B cell (primary cell): Measurements from ENCODE around the gene PAQR6. TPM values are rescaled to one million over a fixed set of nuclear protein-coding genes. Genes with fewer than 3 reads are reported as not detected.

Experiments used
- ATAC-seq: fragments of 200-7000 bp; cut with Tn5 transposase; one replicate; pipeline ENCODE4 v1.10.0; 2021; ENCODE audit warnings: low read depth, mild to moderate bottlenecking, moderate number of reproducible peaks, moderate library complexity
- CTCF ChIA-PET: fragments of 350-600 bp; sonication (Branson Sonifier 250); formaldehyde crosslinking; loops from one replicate; lab custom pipeline; 2021; ENCODE audit warnings: antibody characterized with exemption, inconsistent platforms; lab: Charles Lee
- POLR2A ChIA-PET: fragments of 350-600 bp; sonication (Branson Sonifier 250); formaldehyde crosslinking; loops from one replicate; lab custom pipeline; 2021; ENCODE audit warnings: antibody characterized with exemption; lab: Charles Lee
- DNase-seq: peaks from one replicate; pipeline ENCODE4 v3.0.0; 2013
- H2AFZ ChIP-seq: 2 replicates; pipeline ENCODE4 v1.6.1; 2012; ENCODE audit warnings: mild to moderate bottlenecking, low read depth, low read length; ENCODE audit not compliant: insufficient read depth, poor library complexity, severe bottlenecking
- H3K27ac ChIP-seq, 2 donors: 1 replicate in 1 of 2; 2 replicates in 1 of 2; pipeline ENCODE4 v1.5.1; 2012 to 2013; ENCODE audit warnings: low read length in 2 of 2, mild to moderate bottlenecking in 2 of 2, moderate library complexity in 1 of 2
- H3K27me3 ChIP-seq, 4 experiments: fragments of 200-600 bp in 1 of 4; sonication (generic) in 1 of 4; replicated peaks in 1 of 4; 1 replicate in 2 of 4; 2 replicates in 2 of 4; pipeline versions ENCODE4 v1.6.1 to v1.7.0; 2013 to 2016; ENCODE audit warnings: low read length in 3 of 4, mild to moderate bottlenecking in 2 of 4, mixed read lengths in 1 of 4, moderate library complexity in 1 of 4; ENCODE audit not compliant: insufficient read depth in 4 of 4, control insufficient read depth in 3 of 4; ENCODE audit errors: control extremely low read depth in 1 of 4
- H3K36me3 ChIP-seq, 2 experiments: replicated peaks in 1 of 2; 1 replicate in 1 of 2; 2 replicates in 1 of 2; pipeline versions ENCODE4 v1.6.1 to v1.7.1; 2013; ENCODE audit warnings: low read length in 1 of 2; ENCODE audit not compliant: insufficient read depth in 2 of 2, control insufficient read depth in 1 of 2; ENCODE audit errors: control extremely low read depth in 1 of 2, extremely low read depth in 1 of 2
- H3K4me1 ChIP-seq, 2 donors: fragments of 200-600 bp in 1 of 2; sonication (generic) in 1 of 2; 1 replicate in 1 of 2; 2 replicates in 1 of 2; pipeline versions ENCODE4 v1.5.1 to v1.6.1; 2013 to 2017; ENCODE audit warnings: low read length in 2 of 2; ENCODE audit not compliant: control insufficient read depth in 2 of 2, insufficient read depth in 2 of 2
- H3K4me2 ChIP-seq: replicated peaks from 2 replicates; pipeline ENCODE3; 2012; ENCODE audit warnings: mild to moderate bottlenecking, low read depth, low read length; ENCODE audit not compliant: poor library complexity, severe bottlenecking
- H3K4me3 ChIP-seq, 5 experiments: fragments of 200-600 bp in 1 of 5; sonication (generic) in 1 of 5; 1 replicate in 3 of 5; 2 replicates in 2 of 5; pipeline versions ENCODE4 v1.5.1 to v1.7.0; 2011 to 2016; ENCODE audit warnings: low read length in 4 of 5, mild to moderate bottlenecking in 4 of 5, low read depth in 2 of 5, control low read depth in 1 of 5, moderate library complexity in 1 of 5; ENCODE audit not compliant: insufficient read depth in 1 of 5; ENCODE audit errors: control extremely low read depth in 1 of 5, extremely low read depth in 1 of 5
- H3K79me2 ChIP-seq: fragments of 200-600 bp; sonication (generic); one replicate; pipeline ENCODE4 v1.6.0; 2016; ENCODE audit warnings: low read length; ENCODE audit not compliant: control insufficient read depth, insufficient read depth
- H3K9ac ChIP-seq: fragments of 200-600 bp; sonication (generic); 2 replicates; pipeline ENCODE4 v1.6.1; 2017; ENCODE audit warnings: mild to moderate bottlenecking, low read length, moderate library complexity
- H3K9me3 ChIP-seq, 3 donors: one replicate each; pipeline versions ENCODE4 v1.6.1 to v1.7.1; 2013; ENCODE audit warnings: low read length in 2 of 3; ENCODE audit not compliant: control insufficient read depth in 2 of 3, insufficient read depth in 1 of 3; ENCODE audit errors: control extremely low read depth in 1 of 3
- H4K20me1 ChIP-seq: 2 replicates; pipeline ENCODE4 v1.6.0; 2012; ENCODE audit warnings: mild to moderate bottlenecking, low read length; ENCODE audit not compliant: insufficient read depth, control insufficient read depth, poor library complexity, severe bottlenecking
- H3K27ac Mint-ChIP-seq: one replicate; pipeline ENCODE4 v1.8.0; 2021; ENCODE audit warnings: mixed read lengths
- H3K27me3 Mint-ChIP-seq: one replicate; pipeline ENCODE4 v1.8.0; 2021; ENCODE audit warnings: mixed read lengths
- H3K4me1 Mint-ChIP-seq: one replicate; pipeline ENCODE4 v1.8.0; 2021; ENCODE audit warnings: mixed read lengths
- H3K4me3 Mint-ChIP-seq: one replicate; pipeline ENCODE4 v1.8.0; 2021; ENCODE audit warnings: mixed read lengths
- H3K9me3 Mint-ChIP-seq: one replicate; pipeline ENCODE4 v1.8.0; 2022; ENCODE audit warnings: mixed read lengths; ENCODE audit not compliant: insufficient read depth
- CTCF ChIP-seq: fragments of 200-600 bp; IDR thresholded peaks from one replicate; pipeline ENCODE4 v1.8.0; 2022; ENCODE audit warnings: antibody characterized with exemption, mild to moderate bottlenecking
- EZH2 ChIP-seq: IDR thresholded peaks from 2 replicates; pipeline ENCODE4 v1.6.1; 2012; ENCODE audit warnings: borderline replicate concordance, low read depth, mild to moderate bottlenecking, moderate library complexity, low read length; ENCODE audit not compliant: insufficient read depth, poor library complexity, severe bottlenecking
- WGBS: methylation state at CpG from one replicate; pipeline ENCODE4 v1.1.5; 2013; ENCODE audit warnings: missing lambda C conversion rate; ENCODE audit not compliant: insufficient coverage; 5-methylcytosine and 5-hydroxymethylcytosine counted together
- intact Hi-C: fragments of 100-400 bp; cut with micrococcal nuclease; formaldehyde crosslinking; loops from one replicate; pipeline ENCODE4 v1.10.0; 2022
- polyA plus RNA-seq: library from polyadenylated mRNA; depleted of rRNA; stranded (reverse); fragments of >200 nt; gene quantifications from 2 replicates; pipeline ENCODE4 v1.2.3, GENCODE V29; 2012
- total RNA-seq, 2 donors: library from RNA; stranded (reverse); fragments of 120-200 nt in 1 of 2; gene quantifications; 1 replicate in 1 of 2; 2 replicates in 1 of 2; pipeline versions ENCODE4 v1.2.3 to v1.2.4, GENCODE V29; 2013 to 2022

Gene PAQR6
- total and polyA plus RNA-seq, 2 donors (not counting 1 experiment from before 2014, with no cell fraction given): 1.3 to 1.8 TPM

- H3K4me1 ChIP-seq: no peaks in the 10 kb centered on the region
- H3K9ac ChIP-seq: no peak overlapping the region
- ChIA-PET POLR2A (no interaction called here), CTCF (interaction anchor here (0.5 kb wide), 1 partner anchor 51 kb away, joined by 4 read pairs; no protein-coding TSS in a partner anchor)
- DNase-seq: no peak
- H3K27me3 ChIP-seq: no peaks in the 10 kb centered on the region
- Mint-ChIP-seq H3K9me3 (no peaks in the 10 kb centered on the region), H3K27me3 (no peaks in the 10 kb centered on the region), H3K4me3 (no peak overlapping the region), H3K4me1 (peaks cover under 1% of the 10 kb centered on the region), H3K27ac (no peak overlapping the region)
- no peak for TF ChIP-seq CTCF
- no peak for TF ChIP-seq EZH2
- no peaks in the 10 kb centered on the region for H3K79me2 ChIP-seq
- no peak overlapping the region for H3K4me2 ChIP-seq
- no peak overlapping the region for H3K4me3 ChIP-seq
- no peak overlapping the region for H2AFZ ChIP-seq
- H4K20me1 ChIP-seq: no peaks in the 10 kb centered on the region
- no peak overlapping the region for H3K27ac ChIP-seq
- WGBS: 55% methylated on average over 2 of the region's 3 CpGs
- intact Hi-C loops: no loop called here
- H3K9me3 ChIP-seq: no peaks in the 10 kb centered on the region
- H3K36me3 ChIP-seq: peaks cover 4 to 55% of the 10 kb centered on the region in 2 experiments
- ATAC-seq: no peak
Measured at GRCh38 chr1:156251527-156251926, 3.7 kb upstream of the PAQR6 start.

- ATAC-seq (no peak), DNase-seq (no peak)
- Mint-ChIP-seq H3K4me3 (no peak overlapping the region), H3K27me3 (peaks cover 7% of the 10 kb centered on the region), H3K4me1 (peaks cover 17% of the 10 kb centered on the region), H3K27ac (no peak overlapping the region), H3K9me3 (no peaks in the 10 kb centered on the region)
- peaks cover 0 to 2% (median 0%) of the 10 kb centered on the region in 3 donors for H3K9me3 ChIP-seq
- H3K4me2 ChIP-seq: no peak overlapping the region
- no peaks in the 10 kb centered on the region for H3K79me2 ChIP-seq
- H3K27ac ChIP-seq: no peak overlapping the region
- H3K27me3 ChIP-seq: peaks cover 0 to 12% (median 0%) of the 10 kb centered on the region in 4 experiments
- intact Hi-C loops: no loop called here
- H4K20me1 ChIP-seq: no peaks in the 10 kb centered on the region
- no peak overlapping the region for H3K9ac ChIP-seq
- no peak for TF ChIP-seq CTCF
- no peak for TF ChIP-seq EZH2
- ChIA-PET CTCF (no interaction called here), POLR2A (no interaction called here)
- H3K4me3 ChIP-seq: no peak overlapping the region
- peaks cover 14 to 15% of the 10 kb centered on the region in 2 donors for H3K4me1 ChIP-seq
- H2AFZ ChIP-seq: no peak overlapping the region
- WGBS: 93% methylated on average over 2 of the region's 5 CpGs
- H3K36me3 ChIP-seq: peaks cover 3 to 45% of the 10 kb centered on the region in 2 experiments
Measured at GRCh38 chr1:156249593-156249992, 1.7 kb upstream of the PAQR6 start.
